ENCODE measurements around the gene LY6G6C.
A peak's percentile ranks its signal among the peaks of the same experiment; 100 is the strongest.

LY6G6C gene

GRCh38 chr6:31680226-31681134, 41.1 kb downstream of the LY6G6C start, which contains the start of gene LY6G5C:
TSS of gene LY6G5C (minus strand) at chr6:31681067. CDS start at chr6:31680373, 694 bp downstream.
- peak; percentile 81 for DNase-seq (ENCODE audit: low read depth)

GRCh38 chr6:31677955-31678354, 43.6 kb downstream of the LY6G6C start:
- no peak for DNase-seq (ENCODE audit: low read depth)

- no peak for DNase-seq (ENCODE audit: low read depth)
Measured at GRCh38 chr6:31676904-31677303, 44.6 kb downstream of the LY6G6C start.

GRCh38 chr6:31676322-31676903, 45.1 kb downstream of the LY6G6C start:
- no peak for DNase-seq (ENCODE audit: low read depth)

GRCh38 chr6:31669676-31670075, 51.9 kb downstream of the LY6G6C start, which contains the start of gene LY6G5B:
TSS of gene LY6G5B (plus strand) at chr6:31669976. CDS start at chr6:31670951, 975 bp downstream.
- DNase-seq (ENCODE audit: low read depth): no peak
